ENCODE measurements around the gene TNFSF8. TPM values are rescaled to one million over a fixed set of nuclear protein-coding genes. Genes with fewer than 3 reads are reported as not detected.

Gene TNFSF8
- total RNA-seq, 1 donor from 2014 or later, result 0.96 TPM

DNA sequence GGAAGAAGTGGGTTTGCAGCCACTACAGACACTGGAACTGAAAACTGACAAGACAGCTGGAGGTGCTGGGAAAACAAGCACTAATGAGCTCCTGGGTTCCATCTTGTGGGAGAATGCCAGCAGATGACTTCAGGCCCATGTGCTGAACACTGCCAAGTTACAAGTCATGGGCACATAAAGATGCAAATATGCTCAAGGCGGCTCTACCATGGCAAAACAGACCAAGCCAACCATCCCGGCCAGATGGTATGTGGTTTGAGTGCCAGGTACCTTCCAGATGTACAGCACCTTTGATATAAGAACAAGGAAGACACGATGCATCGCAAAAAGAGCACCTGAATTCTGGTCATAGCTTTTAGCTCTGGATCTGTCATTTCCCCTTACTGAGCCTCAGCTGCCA is 19.9 kb downstream of the TNFSF8 start:
- no peak overlapping the region for H3K27ac ChIP-seq
- H3K27me3 ChIP-seq, result no peaks in the 10 kb centered on the region
- no peaks in the 10 kb centered on the region for H3K36me3 ChIP-seq
- no peaks in the 10 kb centered on the region for H3K9me3 ChIP-seq
- no peak for DNase-seq (ENCODE audit: low spot score in 2 of 2)
- TF ChIP-seq, protein P1, sequence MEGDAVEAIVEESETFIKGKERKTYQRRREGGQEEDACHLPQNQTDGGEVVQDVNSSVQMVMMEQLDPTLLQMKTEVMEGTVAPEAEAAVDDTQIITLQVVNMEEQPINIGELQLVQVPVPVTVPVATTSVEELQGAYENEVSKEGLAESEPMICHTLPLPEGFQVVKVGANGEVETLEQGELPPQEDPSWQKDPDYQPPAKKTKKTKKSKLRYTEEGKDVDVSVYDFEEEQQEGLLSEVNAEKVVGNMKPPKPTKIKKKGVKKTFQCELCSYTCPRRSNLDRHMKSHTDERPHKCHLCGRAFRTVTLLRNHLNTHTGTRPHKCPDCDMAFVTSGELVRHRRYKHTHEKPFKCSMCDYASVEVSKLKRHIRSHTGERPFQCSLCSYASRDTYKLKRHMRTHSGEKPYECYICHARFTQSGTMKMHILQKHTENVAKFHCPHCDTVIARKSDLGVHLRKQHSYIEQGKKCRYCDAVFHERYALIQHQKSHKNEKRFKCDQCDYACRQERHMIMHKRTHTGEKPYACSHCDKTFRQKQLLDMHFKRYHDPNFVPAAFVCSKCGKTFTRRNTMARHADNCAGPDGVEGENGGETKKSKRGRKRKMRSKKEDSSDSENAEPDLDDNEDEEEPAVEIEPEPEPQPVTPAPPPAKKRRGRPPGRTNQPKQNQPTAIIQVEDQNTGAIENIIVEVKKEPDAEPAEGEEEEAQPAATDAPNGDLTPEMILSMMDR (IDR thresholded peaks at IDR 0.05), result no peak
- H3K4me3 ChIP-seq, result no peak overlapping the region
- H3K4me1 ChIP-seq, result no peaks in the 10 kb centered on the region
- intact Hi-C loops (cut with DNase I), result loop anchor here (1.0 to 5.0 kb wide), 2 partner anchors 171 to 503 kb away; no protein-coding TSS in a partner anchor

DNA sequence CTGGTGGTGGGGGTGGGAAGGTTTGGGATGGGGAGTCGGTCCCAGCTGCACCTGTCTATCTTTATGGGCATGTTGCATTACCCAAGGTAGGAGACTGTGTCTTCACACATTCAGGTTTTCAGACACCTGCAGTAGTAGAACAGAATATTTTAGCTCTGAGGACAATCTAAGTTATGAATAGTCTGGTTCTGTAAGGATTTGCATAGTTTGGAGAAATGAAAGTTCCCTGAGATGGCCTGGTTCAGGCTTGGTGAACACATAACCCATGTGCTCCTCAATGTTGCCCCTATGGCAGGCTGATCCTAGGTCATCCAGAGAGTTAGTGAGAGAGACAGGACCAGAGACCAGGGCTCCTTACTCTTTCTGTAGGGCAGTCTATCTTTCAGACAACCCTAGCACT is 20.7 kb downstream of the TNFSF8 start:
- intact Hi-C loops (cut with DNase I), result loop anchor here (1.0 to 10.0 kb wide), 5 partner anchors 103 to 615 kb away; no protein-coding TSS in a partner anchor
- H3K27me3 ChIP-seq, result no peaks in the 10 kb centered on the region
- no peaks in the 10 kb centered on the region for H3K4me1 ChIP-seq
- H3K9me3 ChIP-seq, result no peaks in the 10 kb centered on the region
- TF ChIP-seq, protein P1 (IDR thresholded peaks at IDR 0.05), result no peak
- DNase-seq (ENCODE audit: low spot score in 2 of 2), result no peak
- H3K36me3 ChIP-seq, result no peaks in the 10 kb centered on the region
- H3K4me3 ChIP-seq, result no peak overlapping the region
- no peak overlapping the region for H3K27ac ChIP-seq

DNA sequence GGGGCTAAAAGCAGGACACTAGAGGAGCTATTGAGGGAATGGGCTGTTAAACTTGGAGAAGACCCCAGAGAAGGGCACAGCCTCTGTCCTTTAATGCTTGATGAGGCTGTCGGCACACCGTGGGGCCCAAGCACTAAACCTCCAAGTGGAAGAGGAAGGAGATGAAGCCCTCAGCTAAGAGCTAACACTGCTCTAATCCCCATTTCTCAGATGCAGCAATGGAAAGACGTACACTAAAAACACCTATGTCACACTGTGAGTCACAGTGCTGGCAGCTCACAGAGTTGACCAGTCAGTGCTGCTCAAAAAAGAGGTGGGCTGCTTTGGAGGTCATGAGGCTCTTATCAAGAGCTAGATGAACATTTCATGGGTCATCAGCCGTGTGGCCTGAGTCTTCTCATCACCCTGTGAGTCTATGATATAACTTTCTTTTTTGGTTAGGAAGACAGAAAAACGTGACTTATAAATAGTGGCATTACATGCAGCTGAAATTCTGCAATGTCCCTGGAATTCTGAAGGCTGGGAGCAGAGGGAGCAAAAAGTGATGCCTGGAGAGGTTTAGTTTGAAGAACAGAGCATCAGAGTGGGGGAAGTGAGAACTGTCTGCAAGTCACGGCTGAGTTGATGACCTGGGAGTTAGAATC is 21.5 kb downstream of the TNFSF8 start:
- DNase-seq (ENCODE audit: low spot score in 2 of 2), result no peak
- intact Hi-C loops (cut with DNase I), result loop anchor here (5.0 to 10.0 kb wide), 3 partner anchors 103 to 616 kb away; no protein-coding TSS in a partner anchor

GRCh38 chr9:114908104-114908622 is 22.2 kb downstream of the TNFSF8 start:
- TF ChIP-seq, protein P1 (IDR thresholded peaks at IDR 0.05), result no peak
- H3K27ac ChIP-seq, result no peak overlapping the region
- H3K27me3 ChIP-seq, result no peaks in the 10 kb centered on the region
- H3K4me3 ChIP-seq, result no peak overlapping the region
- no peak for DNase-seq (ENCODE audit: low spot score in 2 of 2)
- H3K9me3 ChIP-seq, result no peaks in the 10 kb centered on the region
- H3K36me3 ChIP-seq, result no peaks in the 10 kb centered on the region
- H3K4me1 ChIP-seq, result no peaks in the 10 kb centered on the region
- intact Hi-C loops (cut with DNase I), result loop anchor here (5.0 to 10.0 kb wide), 3 partner anchors 104 to 617 kb away; no protein-coding TSS in a partner anchor

More for the DNA sequence above, 21.5 kb downstream of the TNFSF8 start:
- H3K9me3 ChIP-seq, result no peaks in the 10 kb centered on the region
- H3K36me3 ChIP-seq, result no peaks in the 10 kb centered on the region
- H3K27me3 ChIP-seq, result no peaks in the 10 kb centered on the region
- no peaks in the 10 kb centered on the region for H3K4me1 ChIP-seq
- TF ChIP-seq, protein P1 (IDR thresholded peaks at IDR 0.05), result no peak
- H3K4me3 ChIP-seq, result no peak overlapping the region
- no peak overlapping the region for H3K27ac ChIP-seq

- Histone ChIP-seq H3K4me3 (no peak overlapping the region), H3K27ac (no peak overlapping the region), H3K27me3 (no peaks in the 10 kb centered on the region), H3K4me1 (no peaks in the 10 kb centered on the region), H3K9me3 (no peaks in the 10 kb centered on the region), H3K36me3 (no peaks in the 10 kb centered on the region)
- no peak for DNase-seq (ENCODE audit: low spot score in 2 of 2)
- TF ChIP-seq, protein P1 (IDR thresholded peaks at IDR 0.05), result peak in 2 of 3 experiments; percentile 13 to 28
- intact Hi-C loops (cut with DNase I), result loop anchor here (5.0 to 10.0 kb wide), 3 partner anchors 105 to 618 kb away; no protein-coding TSS in a partner anchor
Measured at GRCh38 chr9:114906922-114907571, 23.3 kb downstream of the TNFSF8 start.
